Activated CD4-positive, CD25-positive, alpha-beta regulatory T cell treated with anti-CD3 and anti-CD28 coated beads, Interleukin-2, amount 50 U/mL, for 72 hours (primary cell): ENCODE measurements around the gene MATCAP1.

Experiments used
- DNase-seq: peaks from one replicate; pipeline ENCODE4 v3.0.0; 2021

Gene MATCAP1

GRCh38 chr16:67155295-67156142 is 28.2 kb downstream of the MATCAP1 start:
- DNase-seq: peak; percentile 88

GRCh38 chr16:67154578-67155294 is 29.0 kb downstream of the MATCAP1 start:
- DNase-seq: no peak

GRCh38 chr16:67151431-67152097 is 32.2 kb downstream of the MATCAP1 start:
- DNase-seq: no peak

GRCh38 chr16:67150833-67151396 is 32.8 kb downstream of the MATCAP1 start, which contains the start of gene B3GNT9:
Gene B3GNT9, minus strand, starts transcription at chr16:67150998. Its CDS starts 513 bp downstream, at chr16:67150485.
- no peak for DNase-seq

GRCh38 chr16:67150047-67150832 is 33.5 kb downstream of the MATCAP1 start:
- DNase-seq: peak; percentile 43

- no peak for DNase-seq
Observed at GRCh38 chr16:67149276-67150046, 34.3 kb downstream of the MATCAP1 start.

- DNase-seq: no peak
Observed at GRCh38 chr16:67148656-67149275, 35.0 kb downstream of the MATCAP1 start.

GRCh38 chr16:67148221-67148620 is 35.5 kb downstream of the MATCAP1 start:
- DNase-seq: no peak

GRCh38 chr16:67147437-67148140 is 36.2 kb downstream of the MATCAP1 start:
- DNase-seq: no peak

GRCh38 chr16:67146523-67147357 is 37.0 kb downstream of the MATCAP1 start:
- no peak for DNase-seq

- no peak for DNase-seq
Observed at GRCh38 chr16:67145746-67146145, 38.0 kb downstream of the MATCAP1 start.

- no peak for DNase-seq
Observed at GRCh38 chr16:67144943-67145342, 38.8 kb downstream of the MATCAP1 start.

- DNase-seq: no peak
Observed at GRCh38 chr16:67142342-67142741, 41.4 kb downstream of the MATCAP1 start.

GRCh38 chr16:67141391-67141790 is 42.4 kb downstream of the MATCAP1 start:
- no peak for DNase-seq

GRCh38 chr16:67137605-67138004 is 46.2 kb downstream of the MATCAP1 start:
- DNase-seq: no peak

- DNase-seq: no peak
Observed at GRCh38 chr16:67129422-67129821, 54.3 kb downstream of the MATCAP1 start.

- DNase-seq: no peak
Observed at GRCh38 chr16:67128887-67129286, 54.9 kb downstream of the MATCAP1 start.

GRCh38 chr16:67128417-67128816 is 55.3 kb downstream of the MATCAP1 start:
- no peak for DNase-seq
